OCI-LY1 (cell line): ENCODE results near the gene SP140.

Experiments used
- CTCF ChIP-seq: fragments of 200-600 bp; sonication (generic), shearing (Covaris generic); IDR thresholded peaks from 2 replicates; pipeline ENCODE4 v1.5.1; 2017; ENCODE audit warnings: mild to moderate bottlenecking, antibody characterized with exemption, low read length, moderate library complexity, mixed read lengths
- EZH2 ChIP-seq: fragments of 200-600 bp; sonication (generic), shearing (Covaris generic); IDR thresholded peaks from 2 replicates; pipeline ENCODE4 v1.8.0; 2017; ENCODE audit warnings: borderline replicate concordance, mixed run types, mild to moderate bottlenecking, antibody characterized with exemption, low read length, moderate library complexity, mixed read lengths

GRCh38 chr2:230329946-230330605, 104.5 kb downstream of the SP140 start:
- no peak for TF ChIP-seq CTCF
- TF ChIP-seq EZH2, result no peak
